Naive thymus-derived CD4-positive, alpha-beta T cell (primary cell): ENCODE measurements around the gene SFTA2. TPM values are rescaled to one million over a fixed set of nuclear protein-coding genes. Genes with fewer than 3 reads are reported as not detected.

Source experiments
- ATAC-seq: fragments of 150-1000 bp; cut with Tn5 transposase; 2 replicates; pipeline ENCODE4 v1.10.0; 2021; ENCODE audit warnings: mild to moderate bottlenecking, moderate library complexity
- CTCF ChIA-PET: fragments of 350-600 bp; sonication (Branson Sonifier 250); formaldehyde crosslinking; loops from one replicate; lab custom pipeline; 2021; ENCODE audit warnings: antibody characterized with exemption; lab: Charles Lee
- POLR2A ChIA-PET: fragments of 350-600 bp; sonication (Branson Sonifier 250); formaldehyde crosslinking; loops from one replicate; lab custom pipeline; 2021; ENCODE audit warnings: antibody characterized with exemption, inconsistent platforms; lab: Charles Lee
- DNase-seq, 9 donors: peaks; one replicate each; pipeline versions ENCODE4 v3.0.0 to v3.0.0-alpha.2; 2020 to 2022; ENCODE audit warnings: mixed read lengths in 1 of 9
- H3K27ac ChIP-seq: one replicate; pipeline ENCODE4 v1.7.0; 2013; ENCODE audit warnings: mild to moderate bottlenecking, low read depth, low read length, moderate library complexity
- H3K27me3 ChIP-seq, 2 donors: one replicate each; pipeline ENCODE4 v1.7.0; 2013; ENCODE audit warnings: low read length in 2 of 2, mild to moderate bottlenecking in 2 of 2, moderate library complexity in 2 of 2; ENCODE audit not compliant: control insufficient read depth in 2 of 2, insufficient read depth in 2 of 2
- H3K36me3 ChIP-seq, 3 experiments: 1 replicate in 2 of 3; 2 replicates in 1 of 3; pipeline ENCODE4 v1.7.0; 2013; ENCODE audit warnings: low read length in 3 of 3, mild to moderate bottlenecking in 3 of 3, moderate library complexity in 1 of 3; ENCODE audit not compliant: insufficient read depth in 3 of 3, control insufficient read depth in 2 of 3
- H3K4me1 ChIP-seq, 2 donors: one replicate each; pipeline ENCODE4 v1.7.0; 2013; ENCODE audit warnings: low read length in 2 of 2, mild to moderate bottlenecking in 2 of 2, moderate library complexity in 1 of 2; ENCODE audit not compliant: control insufficient read depth in 2 of 2, insufficient read depth in 2 of 2
- H3K4me3 ChIP-seq: 2 replicates; pipeline ENCODE4 v1.7.0; 2013; ENCODE audit warnings: mild to moderate bottlenecking, low read length
- H3K9me3 ChIP-seq, 3 experiments: 1 replicate in 2 of 3; 2 replicates in 1 of 3; pipeline ENCODE4 v1.7.0; 2013; ENCODE audit warnings: low read length in 3 of 3; ENCODE audit not compliant: control insufficient read depth in 2 of 3
- H3K27ac Mint-ChIP-seq, 9 donors: one replicate each; pipeline ENCODE4 v1.8.0; 2020 to 2022; ENCODE audit warnings: mixed read lengths in 9 of 9, mild to moderate bottlenecking in 8 of 9, moderate library complexity in 5 of 9, inconsistent platforms in 2 of 9
- H3K27me3 Mint-ChIP-seq, 5 donors: one replicate each; pipeline ENCODE4 v1.8.0; 2021 to 2022; ENCODE audit warnings: mixed read lengths in 5 of 5, mild to moderate bottlenecking in 1 of 5
- H3K36me3 Mint-ChIP-seq, 5 donors: one replicate each; pipeline ENCODE4 v1.8.0; 2020 to 2022; ENCODE audit warnings: mixed read lengths in 5 of 5, mild to moderate bottlenecking in 3 of 5, inconsistent platforms in 1 of 5
- H3K4me1 Mint-ChIP-seq, 7 donors: one replicate each; pipeline ENCODE4 v1.8.0; 2020 to 2022; ENCODE audit warnings: mixed read lengths in 7 of 7, mild to moderate bottlenecking in 3 of 7, inconsistent platforms in 1 of 7
- H3K4me3 Mint-ChIP-seq, 10 donors: one replicate each; pipeline ENCODE4 v1.8.0; 2020 to 2022; ENCODE audit warnings: mild to moderate bottlenecking in 10 of 10, mixed read lengths in 10 of 10, moderate library complexity in 6 of 10, inconsistent platforms in 2 of 10
- H3K9me3 Mint-ChIP-seq, 11 donors: one replicate each; pipeline ENCODE4 v1.8.0; 2020 to 2022; ENCODE audit warnings: mixed read lengths in 11 of 11, mild to moderate bottlenecking in 4 of 11, inconsistent platforms in 1 of 11, moderate library complexity in 1 of 11
- intact Hi-C, 2 donors: fragments of 100-400 bp; cut with micrococcal nuclease; formaldehyde crosslinking; loops; one replicate each; pipeline ENCODE4 v1.15.1; 2023
- polyA plus RNA-seq, 2 donors: library from polyadenylated mRNA; unstranded; fragments of 300-500 nt; fragmentation: Illumina TruSeq; gene quantifications; one replicate each; pipeline ENCODE4 v1.2.3, GENCODE V29; 2021
- total RNA-seq, 6 experiments: library from RNA in 5 of 6; stranded (reverse) in 5 of 6; gene quantifications; 1 replicate in 5 of 6; 2 replicates in 1 of 6; pipeline ENCODE4 v1.2.3 and lab custom pipeline; 2021 to 2026

SFTA2 gene
- total and polyA plus RNA-seq, 7 experiments from 2014 or later: 0.34 TPM; not detected in 6

- Mint-ChIP-seq H3K27ac (peak overlapping the region in 1 of 9 donors; percentile 32), H3K4me1 (no peaks in the 10 kb centered on the region), H3K4me3 (no peak overlapping the region), H3K27me3 (peaks cover 16 to 81% (median 50%) of the 10 kb centered on the region in 5 donors), H3K9me3 (peaks cover 0 to 22% (median 0%) of the 10 kb centered on the region in 11 donors), H3K36me3 (peaks cover 0 to 8% (median 0%) of the 10 kb centered on the region in 5 donors)
- H3K27me3 ChIP-seq: peaks cover 0 to 6% of the 10 kb centered on the region in 2 donors
- H3K36me3 ChIP-seq: no peaks in the 10 kb centered on the region
- ChIA-PET POLR2A (interaction anchor here (0.7 to 0.8 kb wide), 2 partner anchors 12 to 1104 kb away, joined by 3 to 7 read pairs; no protein-coding TSS in a partner anchor), CTCF (interaction anchor here (0.7 kb wide), 1 partner anchor 1795 kb away, joined by 3 read pairs; no protein-coding TSS in a partner anchor)
- H3K27ac ChIP-seq: no peak overlapping the region
- H3K4me3 ChIP-seq: no peak overlapping the region
- ATAC-seq (no peak), DNase-seq (no peak)
- intact Hi-C loops: no loop called here
- H3K4me1 ChIP-seq: no peaks in the 10 kb centered on the region
- no peaks in the 10 kb centered on the region for H3K9me3 ChIP-seq
Observed at GRCh38 chr6:30948811-30949210, 16.8 kb upstream of the SFTA2 start.

- Mint-ChIP-seq H3K36me3 (peaks cover 0 to 8% (median 0%) of the 10 kb centered on the region in 5 donors), H3K9me3 (peaks cover 0 to 22% (median 0%) of the 10 kb centered on the region in 11 donors), H3K27ac (no peak overlapping the region), H3K4me1 (peaks cover 0 to 4% (median 0%) of the 10 kb centered on the region in 7 donors), H3K27me3 (peaks cover 30 to 83% (median 63%) of the 10 kb centered on the region in 5 donors), H3K4me3 (no peak overlapping the region)
- ATAC-seq: no peak
- Histone ChIP-seq H3K4me1 (no peaks in the 10 kb centered on the region), H3K4me3 (no peak overlapping the region), H3K9me3 (no peaks in the 10 kb centered on the region), H3K27ac (no peak overlapping the region), H3K27me3 (peaks cover 5 to 6% of the 10 kb centered on the region in 2 donors), H3K36me3 (no peaks in the 10 kb centered on the region)
- intact Hi-C loops: no loop called here
- CTCF ChIA-PET: interaction anchor here (0.8 kb wide), 1 partner anchor 8 kb away, joined by 3 read pairs; no protein-coding TSS in a partner anchor
- no peak for DNase-seq
- POLR2A ChIA-PET: interaction anchor here (1.3 kb wide), 1 partner anchor 9 kb away, joined by 5 read pairs; no protein-coding TSS in a partner anchor
Observed at GRCh38 chr6:30947231-30947630, 15.3 kb upstream of the SFTA2 start.

- ChIA-PET POLR2A (no interaction called here), CTCF (interaction anchor here (0.7 kb wide), 1 partner anchor 92 kb away, joined by 3 read pairs; no protein-coding TSS in a partner anchor)
- no peak overlapping the region for H3K4me3 Mint-ChIP-seq
- no peak overlapping the region for H3K4me3 ChIP-seq
- intact Hi-C loops: no loop called here
- no peaks in the 10 kb centered on the region for H3K36me3 ChIP-seq
- peaks cover 0 to 4% (median 0%) of the 10 kb centered on the region in 7 donors for H3K4me1 Mint-ChIP-seq
- no peak for DNase-seq
- peaks cover 5 to 6% of the 10 kb centered on the region in 2 donors for H3K27me3 ChIP-seq
- H3K4me1 ChIP-seq: no peaks in the 10 kb centered on the region
- H3K27ac ChIP-seq: no peak overlapping the region
- peaks cover 37 to 81% (median 73%) of the 10 kb centered on the region in 5 donors for H3K27me3 Mint-ChIP-seq
- no peak for ATAC-seq
- peaks cover 0 to 9% (median 0%) of the 10 kb centered on the region in 11 donors for H3K9me3 Mint-ChIP-seq
- no peaks in the 10 kb centered on the region for H3K9me3 ChIP-seq
- H3K27ac Mint-ChIP-seq: no peak overlapping the region
- peaks cover 0 to 8% (median 0%) of the 10 kb centered on the region in 5 donors for H3K36me3 Mint-ChIP-seq
Observed at GRCh38 chr6:30945281-30945680, 13.3 kb upstream of the SFTA2 start.

- no peak overlapping the region for H3K4me3 ChIP-seq
- no peaks in the 10 kb centered on the region for H3K9me3 ChIP-seq
- no peak overlapping the region for H3K27ac Mint-ChIP-seq
- intact Hi-C loops: no loop called here
- no peak for DNase-seq
- ATAC-seq: no peak
- ChIA-PET CTCF (interaction anchor here (1.0 kb wide), 1 partner anchor 139 kb away, joined by 4 read pairs; no protein-coding TSS in a partner anchor), POLR2A (no interaction called here)
- H3K9me3 Mint-ChIP-seq: peaks cover 0 to 3% (median 0%) of the 10 kb centered on the region in 11 donors
- peaks cover 0 to 4% (median 0%) of the 10 kb centered on the region in 7 donors for H3K4me1 Mint-ChIP-seq
- no peak overlapping the region for H3K4me3 Mint-ChIP-seq
- H3K36me3 Mint-ChIP-seq: peaks cover 0 to 8% (median 0%) of the 10 kb centered on the region in 5 donors
- H3K27me3 Mint-ChIP-seq: peaks cover 39 to 76% (median 68%) of the 10 kb centered on the region in 5 donors
- H3K27ac ChIP-seq: no peak overlapping the region
- H3K4me1 ChIP-seq: no peaks in the 10 kb centered on the region
- no peaks in the 10 kb centered on the region for H3K36me3 ChIP-seq
- H3K27me3 ChIP-seq: peaks cover 5 to 6% of the 10 kb centered on the region in 2 donors
Observed at GRCh38 chr6:30944051-30944450, 12.1 kb upstream of the SFTA2 start.

GRCh38 chr6:30942338-30943060 is 10.5 kb upstream of the SFTA2 start:
- Histone ChIP-seq H3K27me3 (peaks cover 5 to 6% of the 10 kb centered on the region in 2 donors), H3K27ac (no peak overlapping the region), H3K4me3 (no peak overlapping the region), H3K36me3 (no peaks in the 10 kb centered on the region), H3K4me1 (no peaks in the 10 kb centered on the region), H3K9me3 (no peaks in the 10 kb centered on the region)
- DNase-seq (no peak), ATAC-seq (no peak)
- intact Hi-C loops: no loop called here
- Mint-ChIP-seq H3K4me1 (peaks cover 0 to 4% (median 0%) of the 10 kb centered on the region in 7 donors), H3K36me3 (peaks cover 0 to 6% (median 0%) of the 10 kb centered on the region in 5 donors), H3K4me3 (no peak overlapping the region), H3K27ac (no peak overlapping the region), H3K9me3 (peaks cover 0 to 1% (median 0%) of the 10 kb centered on the region in 11 donors), H3K27me3 (peaks cover 44 to 70% (median 57%) of the 10 kb centered on the region in 5 donors)
- POLR2A ChIA-PET: no interaction called here
- CTCF ChIA-PET: interaction anchor here (0.6 to 0.7 kb wide), 2 partner anchors 138 to 1814 kb away, joined by 3 read pairs; no protein-coding TSS in a partner anchor

GRCh38 chr6:30940361-30940986 is 8.5 kb upstream of the SFTA2 start, which contains the start of gene MUCL3:
Gene MUCL3, plus strand, starts transcription at chr6:30940973. Its CDS starts 27 bp downstream, at chr6:30941000.
- peaks cover 44 to 61% (median 52%) of the 10 kb centered on the region in 5 donors for H3K27me3 Mint-ChIP-seq
- ATAC-seq (no peak), DNase-seq (no peak)
- H3K4me1 Mint-ChIP-seq: peaks cover 0 to 5% (median 4%) of the 10 kb centered on the region in 7 donors
- Histone ChIP-seq H3K27me3 (peaks cover 0 to 5% of the 10 kb centered on the region in 2 donors), H3K27ac (no peak within 1 kb of the TSS), H3K4me3 (no peak within 1 kb of the TSS), H3K4me1 (no peaks in the 10 kb centered on the region), H3K9me3 (no peaks in the 10 kb centered on the region), H3K36me3 (no peaks in the 10 kb centered on the region)
- H3K4me3 Mint-ChIP-seq: no peak within 1 kb of the TSS
- intact Hi-C loops: no loop called here
- peaks cover 0 to 1% (median 0%) of the 10 kb centered on the region in 11 donors for H3K9me3 Mint-ChIP-seq
- H3K27ac Mint-ChIP-seq: no peak within 1 kb of the TSS
- CTCF ChIA-PET: interaction anchor here (0.6 kb wide), 1 partner anchor 102 kb away, joined by 6 read pairs; no protein-coding TSS in a partner anchor
- POLR2A ChIA-PET: no interaction called here
- H3K36me3 Mint-ChIP-seq: peaks cover 0 to 6% (median 0%) of the 10 kb centered on the region in 5 donors
